ENCODE measurements around the gene PLXND1.

- no peak for TF ChIP-seq SPI1 (IDR thresholded peaks at IDR 0.05; ENCODE audit: borderline replicate concordance, low read depth)
- TF ChIP-seq, protein P1, sequence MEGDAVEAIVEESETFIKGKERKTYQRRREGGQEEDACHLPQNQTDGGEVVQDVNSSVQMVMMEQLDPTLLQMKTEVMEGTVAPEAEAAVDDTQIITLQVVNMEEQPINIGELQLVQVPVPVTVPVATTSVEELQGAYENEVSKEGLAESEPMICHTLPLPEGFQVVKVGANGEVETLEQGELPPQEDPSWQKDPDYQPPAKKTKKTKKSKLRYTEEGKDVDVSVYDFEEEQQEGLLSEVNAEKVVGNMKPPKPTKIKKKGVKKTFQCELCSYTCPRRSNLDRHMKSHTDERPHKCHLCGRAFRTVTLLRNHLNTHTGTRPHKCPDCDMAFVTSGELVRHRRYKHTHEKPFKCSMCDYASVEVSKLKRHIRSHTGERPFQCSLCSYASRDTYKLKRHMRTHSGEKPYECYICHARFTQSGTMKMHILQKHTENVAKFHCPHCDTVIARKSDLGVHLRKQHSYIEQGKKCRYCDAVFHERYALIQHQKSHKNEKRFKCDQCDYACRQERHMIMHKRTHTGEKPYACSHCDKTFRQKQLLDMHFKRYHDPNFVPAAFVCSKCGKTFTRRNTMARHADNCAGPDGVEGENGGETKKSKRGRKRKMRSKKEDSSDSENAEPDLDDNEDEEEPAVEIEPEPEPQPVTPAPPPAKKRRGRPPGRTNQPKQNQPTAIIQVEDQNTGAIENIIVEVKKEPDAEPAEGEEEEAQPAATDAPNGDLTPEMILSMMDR (IDR thresholded peaks at IDR 0.05; ENCODE audit: insufficient read depth, low read length), result no peak
These were observed 74.2 kb downstream of the PLXND1 start for GRCh38 chr3:129532261-129532660.
